ENCODE data around the gene TMC5. TPM values are rescaled to one million over a fixed set of nuclear protein-coding genes. Genes with fewer than 3 reads are reported as not detected.

Gene TMC5
- total and polyA plus RNA-seq, 2 of the 8 experiments (the other 6 are each of a cell fraction or from before 2014, with no cell fraction given) = 1.6 to 1.8 TPM

DNA sequence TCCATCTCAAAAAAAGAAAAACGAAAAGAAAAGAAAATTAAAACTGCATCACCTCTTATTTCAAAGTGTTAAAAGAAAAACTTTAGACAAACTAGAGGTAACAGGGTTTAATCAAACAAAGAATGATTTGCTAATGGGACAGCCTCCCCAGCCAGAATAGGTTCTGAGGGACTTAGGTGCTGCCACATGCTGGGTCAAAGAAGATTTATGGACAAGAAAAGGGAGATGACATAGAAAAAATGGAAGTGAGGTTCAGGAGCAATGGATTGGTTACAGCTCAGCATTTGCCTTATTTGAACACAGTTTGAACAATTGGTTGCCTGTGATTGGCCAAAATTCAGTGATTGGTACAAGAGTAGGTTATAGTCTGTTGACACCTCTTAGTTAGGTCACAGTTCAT lies 21.1 kb downstream of the TMC5 start (continued):
- TF ChIP-seq, protein P1, sequence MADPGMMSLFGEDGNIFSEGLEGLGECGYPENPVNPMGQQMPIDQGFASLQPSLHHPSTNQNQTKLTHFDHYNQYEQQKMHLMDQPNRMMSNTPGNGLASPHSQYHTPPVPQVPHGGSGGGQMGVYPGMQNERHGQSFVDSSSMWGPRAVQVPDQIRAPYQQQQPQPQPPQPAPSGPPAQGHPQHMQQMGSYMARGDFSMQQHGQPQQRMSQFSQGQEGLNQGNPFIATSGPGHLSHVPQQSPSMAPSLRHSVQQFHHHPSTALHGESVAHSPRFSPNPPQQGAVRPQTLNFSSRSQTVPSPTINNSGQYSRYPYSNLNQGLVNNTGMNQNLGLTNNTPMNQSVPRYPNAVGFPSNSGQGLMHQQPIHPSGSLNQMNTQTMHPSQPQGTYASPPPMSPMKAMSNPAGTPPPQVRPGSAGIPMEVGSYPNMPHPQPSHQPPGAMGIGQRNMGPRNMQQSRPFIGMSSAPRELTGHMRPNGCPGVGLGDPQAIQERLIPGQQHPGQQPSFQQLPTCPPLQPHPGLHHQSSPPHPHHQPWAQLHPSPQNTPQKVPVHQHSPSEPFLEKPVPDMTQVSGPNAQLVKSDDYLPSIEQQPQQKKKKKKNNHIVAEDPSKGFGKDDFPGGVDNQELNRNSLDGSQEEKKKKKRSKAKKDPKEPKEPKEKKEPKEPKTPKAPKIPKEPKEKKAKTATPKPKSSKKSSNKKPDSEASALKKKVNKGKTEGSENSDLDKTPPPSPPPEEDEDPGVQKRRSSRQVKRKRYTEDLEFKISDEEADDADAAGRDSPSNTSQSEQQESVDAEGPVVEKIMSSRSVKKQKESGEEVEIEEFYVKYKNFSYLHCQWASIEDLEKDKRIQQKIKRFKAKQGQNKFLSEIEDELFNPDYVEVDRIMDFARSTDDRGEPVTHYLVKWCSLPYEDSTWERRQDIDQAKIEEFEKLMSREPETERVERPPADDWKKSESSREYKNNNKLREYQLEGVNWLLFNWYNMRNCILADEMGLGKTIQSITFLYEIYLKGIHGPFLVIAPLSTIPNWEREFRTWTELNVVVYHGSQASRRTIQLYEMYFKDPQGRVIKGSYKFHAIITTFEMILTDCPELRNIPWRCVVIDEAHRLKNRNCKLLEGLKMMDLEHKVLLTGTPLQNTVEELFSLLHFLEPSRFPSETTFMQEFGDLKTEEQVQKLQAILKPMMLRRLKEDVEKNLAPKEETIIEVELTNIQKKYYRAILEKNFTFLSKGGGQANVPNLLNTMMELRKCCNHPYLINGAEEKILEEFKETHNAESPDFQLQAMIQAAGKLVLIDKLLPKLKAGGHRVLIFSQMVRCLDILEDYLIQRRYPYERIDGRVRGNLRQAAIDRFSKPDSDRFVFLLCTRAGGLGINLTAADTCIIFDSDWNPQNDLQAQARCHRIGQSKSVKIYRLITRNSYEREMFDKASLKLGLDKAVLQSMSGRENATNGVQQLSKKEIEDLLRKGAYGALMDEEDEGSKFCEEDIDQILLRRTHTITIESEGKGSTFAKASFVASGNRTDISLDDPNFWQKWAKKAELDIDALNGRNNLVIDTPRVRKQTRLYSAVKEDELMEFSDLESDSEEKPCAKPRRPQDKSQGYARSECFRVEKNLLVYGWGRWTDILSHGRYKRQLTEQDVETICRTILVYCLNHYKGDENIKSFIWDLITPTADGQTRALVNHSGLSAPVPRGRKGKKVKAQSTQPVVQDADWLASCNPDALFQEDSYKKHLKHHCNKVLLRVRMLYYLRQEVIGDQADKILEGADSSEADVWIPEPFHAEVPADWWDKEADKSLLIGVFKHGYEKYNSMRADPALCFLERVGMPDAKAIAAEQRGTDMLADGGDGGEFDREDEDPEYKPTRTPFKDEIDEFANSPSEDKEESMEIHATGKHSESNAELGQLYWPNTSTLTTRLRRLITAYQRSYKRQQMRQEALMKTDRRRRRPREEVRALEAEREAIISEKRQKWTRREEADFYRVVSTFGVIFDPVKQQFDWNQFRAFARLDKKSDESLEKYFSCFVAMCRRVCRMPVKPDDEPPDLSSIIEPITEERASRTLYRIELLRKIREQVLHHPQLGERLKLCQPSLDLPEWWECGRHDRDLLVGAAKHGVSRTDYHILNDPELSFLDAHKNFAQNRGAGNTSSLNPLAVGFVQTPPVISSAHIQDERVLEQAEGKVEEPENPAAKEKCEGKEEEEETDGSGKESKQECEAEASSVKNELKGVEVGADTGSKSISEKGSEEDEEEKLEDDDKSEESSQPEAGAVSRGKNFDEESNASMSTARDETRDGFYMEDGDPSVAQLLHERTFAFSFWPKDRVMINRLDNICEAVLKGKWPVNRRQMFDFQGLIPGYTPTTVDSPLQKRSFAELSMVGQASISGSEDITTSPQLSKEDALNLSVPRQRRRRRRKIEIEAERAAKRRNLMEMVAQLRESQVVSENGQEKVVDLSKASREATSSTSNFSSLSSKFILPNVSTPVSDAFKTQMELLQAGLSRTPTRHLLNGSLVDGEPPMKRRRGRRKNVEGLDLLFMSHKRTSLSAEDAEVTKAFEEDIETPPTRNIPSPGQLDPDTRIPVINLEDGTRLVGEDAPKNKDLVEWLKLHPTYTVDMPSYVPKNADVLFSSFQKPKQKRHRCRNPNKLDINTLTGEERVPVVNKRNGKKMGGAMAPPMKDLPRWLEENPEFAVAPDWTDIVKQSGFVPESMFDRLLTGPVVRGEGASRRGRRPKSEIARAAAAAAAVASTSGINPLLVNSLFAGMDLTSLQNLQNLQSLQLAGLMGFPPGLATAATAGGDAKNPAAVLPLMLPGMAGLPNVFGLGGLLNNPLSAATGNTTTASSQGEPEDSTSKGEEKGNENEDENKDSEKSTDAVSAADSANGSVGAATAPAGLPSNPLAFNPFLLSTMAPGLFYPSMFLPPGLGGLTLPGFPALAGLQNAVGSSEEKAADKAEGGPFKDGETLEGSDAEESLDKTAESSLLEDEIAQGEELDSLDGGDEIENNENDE (IDR thresholded peaks at IDR 0.05; ENCODE audit: insufficient replicate concordance, low read length) = no peak
- TF ChIP-seq SP1 (IDR thresholded peaks at IDR 0.05; ENCODE audit: low read depth, low read length) (no peak), TCF12 (IDR thresholded peaks at IDR 0.05; ENCODE audit: low read depth, low read length) (no peak), NANOG (IDR thresholded peaks at IDR 0.05; ENCODE audit: insufficient read depth, low read depth, low read length, poor library complexity, severe bottlenecking) (no peak), GABPA (IDR thresholded peaks at IDR 0.05; ENCODE audit: borderline replicate concordance, insufficient read depth, low read length) (no peak), KDM4A (IDR thresholded peaks at IDR 0.05; ENCODE audit: low read depth, low read length, severe bottlenecking) (no peak), NRF1 (IDR thresholded peaks at IDR 0.05; ENCODE audit: low read depth, low read length) (no peak), CTBP2 (IDR thresholded peaks at IDR 0.05; ENCODE audit: borderline replicate concordance, insufficient read depth, insufficient read length, low read length) (no peak), PHF8 (conservative IDR thresholded peaks at IDR 0.05; ENCODE audit: low read depth, low read length) (no peak)
- TF ChIP-seq, protein P2, sequence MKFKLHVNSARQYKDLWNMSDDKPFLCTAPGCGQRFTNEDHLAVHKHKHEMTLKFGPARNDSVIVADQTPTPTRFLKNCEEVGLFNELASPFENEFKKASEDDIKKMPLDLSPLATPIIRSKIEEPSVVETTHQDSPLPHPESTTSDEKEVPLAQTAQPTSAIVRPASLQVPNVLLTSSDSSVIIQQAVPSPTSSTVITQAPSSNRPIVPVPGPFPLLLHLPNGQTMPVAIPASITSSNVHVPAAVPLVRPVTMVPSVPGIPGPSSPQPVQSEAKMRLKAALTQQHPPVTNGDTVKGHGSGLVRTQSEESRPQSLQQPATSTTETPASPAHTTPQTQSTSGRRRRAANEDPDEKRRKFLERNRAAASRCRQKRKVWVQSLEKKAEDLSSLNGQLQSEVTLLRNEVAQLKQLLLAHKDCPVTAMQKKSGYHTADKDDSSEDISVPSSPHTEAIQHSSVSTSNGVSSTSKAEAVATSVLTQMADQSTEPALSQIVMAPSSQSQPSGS (IDR thresholded peaks at IDR 0.05; ENCODE audit: low read length) = no peak
